ENCODE results near the gene SND1. TPM values are rescaled to one million over a fixed set of nuclear protein-coding genes. Genes with fewer than 3 reads are reported as not detected.

Gene SND1
- total and polyA plus RNA-seq, 2 donors, result 55.1 to 104 TPM

DNA sequence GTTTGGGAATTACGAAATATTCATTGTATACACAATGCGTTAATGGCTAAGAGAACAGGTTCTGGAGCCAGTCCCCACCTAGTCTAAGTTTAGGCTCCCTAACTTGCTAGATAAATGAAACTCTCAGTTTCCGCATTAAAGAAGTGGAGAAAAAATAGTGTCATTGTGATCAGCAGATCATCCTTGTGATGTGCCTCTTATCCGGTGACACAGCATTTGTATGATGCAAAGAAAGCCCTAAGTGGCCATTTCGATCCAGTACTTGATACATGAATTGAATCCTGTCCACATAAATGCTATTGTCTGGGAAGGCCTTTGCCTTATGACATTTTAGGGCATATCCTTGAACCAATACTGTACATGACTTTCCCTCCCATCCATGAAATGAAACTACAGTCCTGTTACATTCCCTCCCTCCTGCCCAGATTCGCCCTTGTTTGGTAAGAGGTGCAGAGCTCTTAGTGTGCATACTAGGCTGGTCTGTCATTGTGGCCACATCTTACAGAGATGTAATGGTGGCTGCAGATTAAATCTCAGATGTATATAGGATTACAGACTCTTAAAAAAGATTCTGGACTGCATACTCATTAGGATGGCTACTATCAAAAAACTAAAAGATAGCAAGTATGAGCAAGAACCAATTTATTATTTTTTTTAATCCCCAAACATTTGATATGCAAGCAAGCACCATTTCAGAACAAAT is 298.4 kb downstream of the SND1 start:
- Histone ChIP-seq H3K36me3 (ENCODE audit: control insufficient read depth in 2 of 2, insufficient read depth in 2 of 2, low read length in 1 of 2) (peaks cover 0 to 6% of the 10 kb centered on the region in 2 donors), H3K9me3 (ENCODE audit: control insufficient read depth in 2 of 2, insufficient read depth in 1 of 2, low read length in 1 of 2) (no peaks in the 10 kb centered on the region), H3K27ac (ENCODE audit: low read depth in 1 of 2, low read length in 1 of 2) (no peak overlapping the region), H3K4me3 (ENCODE audit: low read length in 2 of 2) (no peak overlapping the region), H3K27me3 (ENCODE audit: control insufficient read depth in 2 of 2, insufficient read depth in 1 of 2, low read length in 1 of 2) (no peaks in the 10 kb centered on the region), H3K4me1 (ENCODE audit: control insufficient read depth in 2 of 2, insufficient read depth in 2 of 2, low read length in 2 of 2) (no peaks in the 10 kb centered on the region)
- no peak for DNase-seq (ENCODE audit: low read depth in 6 of 9, low spot score in 9 of 9)
- WGBS, result 97% methylated on average over 6 of the region's 6 CpGs

DNA sequence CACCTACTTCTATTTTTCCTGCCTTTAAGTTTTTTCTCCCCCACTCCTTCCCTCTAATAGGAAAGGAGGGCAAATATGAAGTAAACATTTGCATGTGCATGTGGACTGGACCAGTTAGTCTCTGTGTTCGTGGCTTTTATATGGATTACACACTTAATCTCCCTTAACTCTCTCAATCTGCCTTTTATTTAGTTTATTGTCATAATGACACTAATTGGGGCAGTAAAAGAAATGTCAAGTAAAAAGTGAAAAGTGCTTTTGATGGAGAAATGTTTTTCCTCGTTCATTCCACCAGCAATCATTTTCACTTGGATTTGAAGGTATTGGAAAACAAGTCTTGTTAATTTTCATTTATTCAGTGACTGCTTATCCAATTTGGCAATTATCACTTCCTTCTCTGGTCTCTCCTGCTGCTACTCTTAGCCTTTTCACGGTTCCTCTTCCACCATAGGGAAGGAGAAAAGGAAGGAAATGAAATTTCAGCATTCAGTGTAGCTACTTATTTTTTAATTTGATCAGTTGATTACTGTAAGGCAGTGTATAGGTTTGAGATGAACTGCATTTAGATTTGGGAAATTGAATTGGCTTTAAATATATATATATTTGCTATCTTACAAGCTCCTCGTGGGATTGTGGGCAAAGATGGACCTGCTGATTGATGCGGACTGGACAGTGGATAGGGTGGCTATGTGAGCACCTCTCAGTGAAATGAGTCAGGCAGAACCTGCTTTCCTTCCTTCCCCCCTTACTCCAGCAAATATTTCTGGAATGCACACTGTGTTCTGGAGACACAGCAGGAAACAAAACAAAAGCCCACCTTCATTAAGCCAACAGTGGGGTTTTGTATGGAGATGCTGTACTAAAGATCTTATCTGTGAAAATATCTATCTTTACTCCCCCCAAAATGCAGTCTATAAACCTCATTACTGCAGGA is 301.7 kb downstream of the SND1 start:
- H3K9me3 ChIP-seq (ENCODE audit: control insufficient read depth in 2 of 2, insufficient read depth in 1 of 2, low read length in 1 of 2), result no peaks in the 10 kb centered on the region
- H3K27ac ChIP-seq (ENCODE audit: low read depth in 1 of 2, low read length in 1 of 2), result no peak overlapping the region
- no peaks in the 10 kb centered on the region for H3K27me3 ChIP-seq (ENCODE audit: control insufficient read depth in 2 of 2, insufficient read depth in 1 of 2, low read length in 1 of 2)
- WGBS, result 96% methylated on average over 5 of the region's 5 CpGs
- peaks cover 0 to 6% of the 10 kb centered on the region in 2 donors for H3K36me3 ChIP-seq (ENCODE audit: control insufficient read depth in 2 of 2, insufficient read depth in 2 of 2, low read length in 1 of 2)
- no peak for DNase-seq (ENCODE audit: low read depth in 6 of 9, low spot score in 9 of 9)
- H3K4me1 ChIP-seq (ENCODE audit: control insufficient read depth in 2 of 2, insufficient read depth in 2 of 2, low read length in 2 of 2), result no peaks in the 10 kb centered on the region
- no peak overlapping the region for H3K4me3 ChIP-seq (ENCODE audit: low read length in 2 of 2)

DNA sequence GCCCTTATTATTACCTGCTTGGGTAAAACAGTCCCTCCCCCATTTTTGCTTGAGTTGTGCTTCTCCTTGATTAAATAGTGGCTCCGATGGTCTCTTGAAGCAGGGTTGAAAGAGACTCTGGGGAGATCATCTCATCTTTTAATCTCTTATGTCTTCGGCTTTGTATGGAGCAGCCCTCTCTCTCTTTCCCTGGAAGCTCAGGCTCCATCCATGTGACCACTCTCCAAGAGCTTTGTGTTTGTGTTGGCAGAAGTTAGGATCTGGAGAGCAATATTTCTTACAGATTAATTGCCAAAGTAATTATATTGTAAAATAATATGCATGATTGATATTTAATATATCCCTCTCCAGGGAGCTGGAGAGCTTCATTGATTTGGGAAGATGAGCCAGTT is 302.4 kb downstream of the SND1 start:
- DNase-seq (ENCODE audit: low read depth in 6 of 9, low spot score in 9 of 9), result no peak

DNA sequence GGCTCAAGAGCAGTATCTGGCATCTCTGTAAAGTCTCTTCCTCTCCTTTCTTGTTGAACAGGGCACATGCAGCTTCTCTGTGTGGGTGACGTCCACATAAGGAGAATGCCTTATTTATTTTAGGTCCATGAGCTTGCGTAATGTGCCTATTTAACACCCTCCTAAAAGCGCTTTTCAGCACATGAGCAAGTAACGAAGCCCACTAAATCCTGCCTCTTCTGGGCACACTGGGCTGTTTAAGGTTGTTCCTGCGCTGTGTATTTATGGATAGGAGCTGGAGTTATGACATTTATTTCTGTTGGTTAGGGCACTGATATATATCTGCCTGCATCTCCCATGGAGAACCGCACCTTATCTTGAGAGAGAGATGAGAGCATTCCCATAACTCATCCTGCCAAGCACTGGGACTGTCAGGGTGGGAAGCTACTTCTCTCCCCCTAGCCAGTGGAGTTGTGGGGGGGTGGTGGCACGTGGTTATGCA is 303.1 kb downstream of the SND1 start:
- no peaks in the 10 kb centered on the region for H3K4me1 ChIP-seq (ENCODE audit: control insufficient read depth in 2 of 2, insufficient read depth in 2 of 2, low read length in 2 of 2)
- no peaks in the 10 kb centered on the region for H3K27me3 ChIP-seq (ENCODE audit: control insufficient read depth in 2 of 2, insufficient read depth in 1 of 2, low read length in 1 of 2)
- no peak for DNase-seq (ENCODE audit: low read depth in 6 of 9, low spot score in 9 of 9)
- no peak overlapping the region for H3K4me3 ChIP-seq (ENCODE audit: low read length in 2 of 2)
- H3K9me3 ChIP-seq (ENCODE audit: control insufficient read depth in 2 of 2, insufficient read depth in 1 of 2, low read length in 1 of 2), result no peaks in the 10 kb centered on the region
- H3K27ac ChIP-seq (ENCODE audit: low read depth in 1 of 2, low read length in 1 of 2), result no peak overlapping the region
- H3K36me3 ChIP-seq (ENCODE audit: control insufficient read depth in 2 of 2, insufficient read depth in 2 of 2, low read length in 1 of 2), result peaks cover 0 to 11% of the 10 kb centered on the region in 2 donors
- whole genome bisulfite sequencing, result 91% methylated on average over 7 of the region's 7 CpGs

More for the DNA sequence above, 302.4 kb downstream of the SND1 start:
- H3K36me3 ChIP-seq (ENCODE audit: control insufficient read depth in 2 of 2, insufficient read depth in 2 of 2, low read length in 1 of 2), result peaks cover 0 to 10% of the 10 kb centered on the region in 2 donors
- H3K27ac ChIP-seq (ENCODE audit: low read depth in 1 of 2, low read length in 1 of 2), result no peak overlapping the region
- H3K4me3 ChIP-seq (ENCODE audit: low read length in 2 of 2), result no peak overlapping the region
- no peaks in the 10 kb centered on the region for H3K9me3 ChIP-seq (ENCODE audit: control insufficient read depth in 2 of 2, insufficient read depth in 1 of 2, low read length in 1 of 2)
- H3K4me1 ChIP-seq (ENCODE audit: control insufficient read depth in 2 of 2, insufficient read depth in 2 of 2, low read length in 2 of 2), result no peaks in the 10 kb centered on the region
- no peaks in the 10 kb centered on the region for H3K27me3 ChIP-seq (ENCODE audit: control insufficient read depth in 2 of 2, insufficient read depth in 1 of 2, low read length in 1 of 2)
- 98% methylated on average over 2 of the region's 2 CpGs for WGBS

DNA sequence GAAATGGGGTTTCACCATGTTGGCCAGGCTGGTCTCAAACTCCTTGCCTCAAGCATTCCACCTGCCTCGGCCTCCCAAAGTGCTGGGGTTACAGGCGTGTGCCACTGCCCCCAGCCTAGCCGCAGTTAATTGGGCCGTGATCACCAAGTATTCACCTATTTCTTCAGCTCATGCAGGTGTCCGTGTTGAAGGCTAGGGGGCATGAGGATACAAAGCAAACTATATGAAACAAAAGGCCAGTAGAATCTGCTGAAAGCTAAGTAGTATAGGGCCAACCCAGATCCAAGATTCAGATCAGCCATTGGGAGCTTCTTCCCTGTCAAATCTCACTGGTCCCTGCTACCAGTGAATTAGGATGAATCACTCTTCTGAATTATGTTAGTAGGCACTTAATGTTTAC is 305.9 kb downstream of the SND1 start:
- no peak for DNase-seq (ENCODE audit: low read depth in 6 of 9, low spot score in 9 of 9)
- H3K4me3 ChIP-seq (ENCODE audit: low read length in 2 of 2), result no peak overlapping the region
- H3K9me3 ChIP-seq (ENCODE audit: control insufficient read depth in 2 of 2, insufficient read depth in 1 of 2, low read length in 1 of 2), result no peaks in the 10 kb centered on the region
- H3K27me3 ChIP-seq (ENCODE audit: control insufficient read depth in 2 of 2, insufficient read depth in 1 of 2, low read length in 1 of 2), result no peaks in the 10 kb centered on the region
- 86% methylated on average over 5 of the region's 5 CpGs for WGBS
- no peaks in the 10 kb centered on the region for H3K4me1 ChIP-seq (ENCODE audit: control insufficient read depth in 2 of 2, insufficient read depth in 2 of 2, low read length in 2 of 2)
- H3K36me3 ChIP-seq (ENCODE audit: control insufficient read depth in 2 of 2, insufficient read depth in 2 of 2, low read length in 1 of 2), result peaks cover 0 to 14% of the 10 kb centered on the region in 2 donors
- H3K27ac ChIP-seq (ENCODE audit: low read depth in 1 of 2, low read length in 1 of 2), result no peak overlapping the region

DNA sequence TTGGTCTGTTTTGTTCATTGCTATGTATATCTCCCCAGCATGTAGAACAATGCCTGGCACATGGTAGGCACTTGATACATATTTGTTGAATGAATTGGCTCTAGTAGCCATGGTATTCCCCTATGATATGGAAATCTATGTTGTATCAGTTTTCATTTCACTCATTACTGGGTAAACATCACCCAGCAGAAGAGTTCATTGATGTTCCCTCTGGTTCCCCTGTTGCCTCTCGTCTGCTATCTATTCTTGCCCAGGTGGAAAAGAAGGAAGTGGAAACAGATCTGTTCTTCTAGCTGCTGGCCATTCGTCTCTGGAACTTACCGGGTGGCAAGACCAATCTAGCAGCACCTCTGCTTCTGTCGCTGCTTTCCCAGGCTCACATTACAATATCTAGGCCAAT is 307.8 kb downstream of the SND1 start:
- H3K36me3 ChIP-seq (ENCODE audit: control insufficient read depth in 2 of 2, insufficient read depth in 2 of 2, low read length in 1 of 2), result peaks cover 0 to 10% of the 10 kb centered on the region in 2 donors
- H3K27me3 ChIP-seq (ENCODE audit: control insufficient read depth in 2 of 2, insufficient read depth in 1 of 2, low read length in 1 of 2), result no peaks in the 10 kb centered on the region
- no peaks in the 10 kb centered on the region for H3K4me1 ChIP-seq (ENCODE audit: control insufficient read depth in 2 of 2, insufficient read depth in 2 of 2, low read length in 2 of 2)
- 95% methylated on average over 4 of the region's 4 CpGs for WGBS
- no peak overlapping the region for H3K27ac ChIP-seq (ENCODE audit: low read depth in 1 of 2, low read length in 1 of 2)
- no peaks in the 10 kb centered on the region for H3K9me3 ChIP-seq (ENCODE audit: control insufficient read depth in 2 of 2, insufficient read depth in 1 of 2, low read length in 1 of 2)
- no peak for DNase-seq (ENCODE audit: low read depth in 6 of 9, low spot score in 9 of 9)
- H3K4me3 ChIP-seq (ENCODE audit: low read length in 2 of 2), result no peak overlapping the region

DNA sequence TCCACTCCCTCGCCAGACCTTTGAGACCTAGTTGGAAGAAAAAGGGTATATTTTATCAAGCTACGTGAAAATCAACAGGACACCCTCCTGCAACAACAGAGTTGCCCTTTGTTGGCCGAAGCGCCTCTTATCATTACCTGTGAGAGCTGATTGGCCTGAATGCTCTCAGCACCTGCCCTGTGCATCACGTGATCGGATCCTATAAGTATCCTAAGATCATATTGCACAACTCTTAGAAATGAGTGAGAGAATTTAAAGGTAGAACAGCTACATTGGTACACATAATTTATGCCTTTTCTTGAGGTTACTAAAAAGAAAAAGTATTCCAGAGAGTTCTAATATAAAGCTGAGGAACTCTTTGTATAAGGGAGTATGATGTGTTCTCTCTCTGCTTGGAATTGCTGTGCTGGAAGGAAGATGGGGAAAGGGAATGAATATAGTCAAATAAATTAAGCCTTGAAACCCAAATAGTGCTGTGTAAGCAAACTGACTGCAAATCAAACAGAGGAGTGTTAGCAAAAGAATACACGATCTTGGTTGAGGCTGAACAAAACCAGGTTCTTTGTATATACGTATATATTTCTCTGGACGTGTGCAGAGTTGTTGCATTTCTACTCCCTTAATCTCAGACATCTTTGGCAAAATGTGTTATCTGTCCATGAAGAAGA is 309.9 kb downstream of the SND1 start:
- Histone ChIP-seq H3K27me3 (ENCODE audit: control insufficient read depth in 2 of 2, insufficient read depth in 1 of 2, low read length in 1 of 2) (no peaks in the 10 kb centered on the region), H3K9me3 (ENCODE audit: control insufficient read depth in 2 of 2, insufficient read depth in 1 of 2, low read length in 1 of 2) (no peaks in the 10 kb centered on the region), H3K36me3 (ENCODE audit: control insufficient read depth in 2 of 2, insufficient read depth in 2 of 2, low read length in 1 of 2) (peaks cover 0 to 10% of the 10 kb centered on the region in 2 donors), H3K27ac (ENCODE audit: low read depth in 1 of 2, low read length in 1 of 2) (no peak overlapping the region), H3K4me1 (ENCODE audit: control insufficient read depth in 2 of 2, insufficient read depth in 2 of 2, low read length in 2 of 2) (no peaks in the 10 kb centered on the region), H3K4me3 (ENCODE audit: low read length in 2 of 2) (no peak overlapping the region)
- DNase-seq (ENCODE audit: low read depth in 6 of 9, low spot score in 9 of 9), result no peak
- WGBS, result 97% methylated on average over 9 of the region's 9 CpGs

DNA sequence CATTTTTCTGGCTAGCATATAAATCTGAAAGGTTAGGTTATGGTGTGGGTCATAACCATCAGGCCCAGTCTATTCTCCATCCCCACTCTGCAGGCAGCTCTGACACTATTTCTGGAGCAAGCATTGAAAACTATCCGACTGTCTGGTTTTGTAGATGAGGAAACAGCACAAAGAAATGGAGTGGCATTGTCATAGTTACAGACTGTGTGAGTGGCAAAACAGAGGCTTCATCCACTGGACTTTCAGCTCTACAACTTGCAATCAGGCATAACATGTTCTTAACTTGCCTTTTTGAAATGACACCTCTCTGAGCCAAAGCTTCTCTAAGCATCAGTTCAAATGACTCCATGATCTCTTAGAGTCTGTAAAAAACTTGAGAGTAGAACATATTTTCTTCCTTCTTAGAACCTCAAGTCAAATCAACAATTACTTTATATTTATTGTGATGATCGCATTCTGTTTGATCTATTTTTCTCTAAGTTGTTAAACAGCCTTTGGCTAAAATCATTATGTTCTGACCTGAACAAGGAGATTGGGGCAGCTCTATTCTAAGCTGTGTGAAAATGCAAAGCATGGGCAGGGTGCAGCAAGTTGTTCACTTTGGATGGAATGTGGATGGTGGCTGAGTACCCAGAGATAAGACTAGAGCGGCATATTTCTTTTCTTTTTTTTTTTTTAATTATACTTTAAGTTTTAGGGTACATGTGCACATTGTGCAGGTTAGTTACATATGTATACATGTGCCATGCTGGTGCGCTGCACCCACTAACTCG is 310.8 kb downstream of the SND1 start:
- 98% methylated on average over 5 of the region's 5 CpGs for WGBS
- Histone ChIP-seq H3K4me1 (ENCODE audit: control insufficient read depth in 2 of 2, insufficient read depth in 2 of 2, low read length in 2 of 2) (no peaks in the 10 kb centered on the region), H3K36me3 (ENCODE audit: control insufficient read depth in 2 of 2, insufficient read depth in 2 of 2, low read length in 1 of 2) (peaks cover 0 to 10% of the 10 kb centered on the region in 2 donors), H3K9me3 (ENCODE audit: control insufficient read depth in 2 of 2, insufficient read depth in 1 of 2, low read length in 1 of 2) (no peaks in the 10 kb centered on the region), H3K27ac (ENCODE audit: low read depth in 1 of 2, low read length in 1 of 2) (no peak overlapping the region), H3K27me3 (ENCODE audit: control insufficient read depth in 2 of 2, insufficient read depth in 1 of 2, low read length in 1 of 2) (no peaks in the 10 kb centered on the region), H3K4me3 (ENCODE audit: low read length in 2 of 2) (no peak overlapping the region)
- no peak for DNase-seq (ENCODE audit: low read depth in 6 of 9, low spot score in 9 of 9)

Measured in thymus (tissue), 11 donors.